Liver (tissue), 9 donors: ENCODE results near the gene LRRC23. TPM values are rescaled to one million over a fixed set of nuclear protein-coding genes. Genes with fewer than 3 reads are reported as not detected.
A peak's percentile ranks its signal among the peaks of the same experiment; 100 is the strongest.

Experiments
- DNase-seq: peaks from one replicate; pipeline ENCODE4 v3.0.0-alpha.2; 2017; ENCODE audit warnings: low spot score
- H3K27ac ChIP-seq, 2 donors: one replicate each; pipeline ENCODE4 v1.7.0; 2013; ENCODE audit warnings: inconsistent platforms in 2 of 2, low read length in 2 of 2, control low read depth in 1 of 2, low read depth in 1 of 2, mild to moderate bottlenecking in 1 of 2
- H3K27me3 ChIP-seq, 4 donors: one replicate each; pipeline versions ENCODE4 v1.6.1 to v1.7.0; 2013; ENCODE audit warnings: low read length in 3 of 4, inconsistent platforms in 1 of 4, mild to moderate bottlenecking in 1 of 4, moderate library complexity in 1 of 4; ENCODE audit not compliant: control insufficient read depth in 4 of 4, insufficient read depth in 4 of 4
- H3K36me3 ChIP-seq, 4 donors: one replicate each; pipeline versions ENCODE4 v1.6.1 to v1.7.0; 2013; ENCODE audit warnings: low read length in 3 of 4, mild to moderate bottlenecking in 3 of 4, low read depth in 1 of 4, moderate library complexity in 1 of 4; ENCODE audit not compliant: control insufficient read depth in 4 of 4, insufficient read depth in 3 of 4
- H3K4me1 ChIP-seq, 4 donors: one replicate each; pipeline versions ENCODE4 v1.6.1 to v1.7.0; 2013; ENCODE audit warnings: low read length in 3 of 4, mild to moderate bottlenecking in 3 of 4, moderate library complexity in 1 of 4; ENCODE audit not compliant: control insufficient read depth in 4 of 4, insufficient read depth in 4 of 4
- H3K4me3 ChIP-seq, 3 donors: one replicate each; pipeline versions ENCODE4 v1.6.1 to v1.7.0; 2013; ENCODE audit warnings: low read length in 3 of 3, control low read depth in 1 of 3, low read depth in 1 of 3, mild to moderate bottlenecking in 1 of 3
- H3K9ac ChIP-seq, 2 donors: one replicate each; pipeline ENCODE4 v1.7.0; 2013; ENCODE audit warnings: low read length in 2 of 2, mild to moderate bottlenecking in 2 of 2, moderate library complexity in 2 of 2, control low read depth in 1 of 2, low read depth in 1 of 2
- H3K9me3 ChIP-seq, 4 donors: one replicate each; pipeline versions ENCODE4 v1.6.1 to v1.7.0; 2013; ENCODE audit warnings: low read length in 3 of 4; ENCODE audit not compliant: control insufficient read depth in 4 of 4
- ATF3 ChIP-seq: IDR thresholded peaks from 2 replicates; pipeline ENCODE4 v1.6.1; 2016; ENCODE audit warnings: antibody characterized with exemption
- CTCF ChIP-seq: fragments of 150-350 bp; IDR thresholded peaks from 2 replicates; pipeline ENCODE4 v1.5.1; 2017; ENCODE audit warnings: improper control_type of control experiment, low read depth, low read length; ENCODE audit not compliant: missing input control
- EGR1 ChIP-seq, 2 donors: IDR thresholded peaks; 2 replicates each; pipeline ENCODE4 v1.6.1; 2016 to 2018; ENCODE audit warnings: antibody characterized with exemption in 2 of 2, low read depth in 2 of 2
- FOXA2 ChIP-seq: IDR thresholded peaks from 2 replicates; pipeline ENCODE4 v1.6.1; 2016; ENCODE audit warnings: antibody characterized with exemption
- GABPA ChIP-seq, 2 donors: IDR thresholded peaks in 1 of 2; conservative IDR thresholded peaks in 1 of 2; 2 replicates each; pipeline ENCODE4 v1.6.1; 2016; ENCODE audit warnings: antibody characterized with exemption in 2 of 2, mild to moderate bottlenecking in 1 of 2, moderate library complexity in 1 of 2
- HNF4G ChIP-seq: IDR thresholded peaks from 2 replicates; pipeline ENCODE4 v1.6.1; 2016; ENCODE audit warnings: antibody characterized with exemption
- JUND ChIP-seq, 2 donors: IDR thresholded peaks; 2 replicates each; pipeline ENCODE4 v1.6.1; 2016; ENCODE audit warnings: antibody characterized with exemption in 2 of 2
- MAX ChIP-seq: IDR thresholded peaks from 2 replicates; pipeline ENCODE4 v1.6.1; 2016; ENCODE audit warnings: antibody characterized with exemption
- NR2F2 ChIP-seq: IDR thresholded peaks from 2 replicates; pipeline ENCODE4 v1.6.1; 2016; ENCODE audit warnings: antibody characterized with exemption
- RAD21 ChIP-seq, 2 donors: IDR thresholded peaks; 2 replicates each; pipeline ENCODE4 v1.6.1; 2016; ENCODE audit warnings: antibody characterized with exemption in 2 of 2, mild to moderate bottlenecking in 2 of 2
- REST ChIP-seq: IDR thresholded peaks from 2 replicates; pipeline ENCODE4 v1.6.1; 2016; ENCODE audit warnings: antibody characterized with exemption, mild to moderate bottlenecking
- RXRA ChIP-seq, 2 donors: IDR thresholded peaks; 2 replicates each; pipeline ENCODE4 v1.6.1; 2017 to 2018; ENCODE audit warnings: antibody characterized with exemption in 2 of 2, mild to moderate bottlenecking in 1 of 2
- SP1 ChIP-seq: IDR thresholded peaks from 2 replicates; pipeline ENCODE4 v1.6.1; 2018; ENCODE audit warnings: antibody characterized with exemption, mild to moderate bottlenecking
- TAF1 ChIP-seq: conservative IDR thresholded peaks from 2 replicates; pipeline ENCODE4 v1.6.1; 2016; ENCODE audit warnings: antibody characterized with exemption, mild to moderate bottlenecking
- YY1 ChIP-seq: IDR thresholded peaks from 2 replicates; pipeline ENCODE4 v1.6.1; 2016; ENCODE audit warnings: antibody characterized with exemption, mild to moderate bottlenecking
- ZBTB33 ChIP-seq: IDR thresholded peaks from 2 replicates; pipeline ENCODE4 v1.6.1; 2016; ENCODE audit warnings: antibody characterized with exemption
- WGBS: extraction: QIAGEN DNeasy Blood & Tissue Kit; methylation state at CpG from one replicate; pipeline ENCODE4 v1.1.7; 2013; 5-methylcytosine and 5-hydroxymethylcytosine counted together
- polyA plus RNA-seq, 2 donors: library from polyadenylated mRNA; stranded (reverse) in 1 of 2; unstranded in 1 of 2; fragments of 200-250 nt in 1 of 2; fragments of >200 nt in 1 of 2; fragmentation: Nextera tagmentation in 1 of 2; extraction: Ambion mirVana in 1 of 2; gene quantifications; one replicate each; pipeline versions ENCODE4 v1.2.1 to v1.2.3, GENCODE V29; 2013 to 2015
- total RNA-seq, 2 donors: library from RNA; depleted of rRNA; stranded (reverse); fragments of >200 nt; gene quantifications; one replicate each; pipeline ENCODE4 v1.2.3, GENCODE V29; 2014
- donor health status: healthy.
- donor health status: healthy.
- donor health status: healthy.
- donor health status: healthy.
- donor health status: healthy.

LRRC23 gene
- total and polyA plus RNA-seq, 4 donors = 0.92 to 3.6 (median 2.1) TPM

GRCh38 chr12:6871052-6871957, 33.3 kb upstream of the LRRC23 start:
- no peak overlapping the region for H3K27ac ChIP-seq
- DNase-seq = peak; percentile 58
- peaks cover 4 to 12% (median 7%) of the 10 kb centered on the region in 4 donors for H3K36me3 ChIP-seq
- TF ChIP-seq ZBTB33 (no peak), TAF1 (no peak), MAX (no peak), SP1 (no peak), JUND (IDR thresholded peaks at IDR 0.05) (no peak), RAD21 (IDR thresholded peaks at IDR 0.05) (no peak), ATF3 (no peak), YY1 (no peak)
- peaks cover 3 to 54% (median 42%) of the 10 kb centered on the region in 4 donors for H3K4me1 ChIP-seq
- H3K9ac ChIP-seq = peak overlapping the region in 1 of 2 donors; percentile 6
- 77% methylated on average over 12 of the region's 12 CpGs for WGBS
- no peaks in the 10 kb centered on the region for H3K27me3 ChIP-seq
- H3K4me3 ChIP-seq = no peak overlapping the region
- no peaks in the 10 kb centered on the region for H3K9me3 ChIP-seq

- WGBS = 2% methylated on average over 40 of the region's 40 CpGs
- Histone ChIP-seq H3K9me3 (no peaks in the 10 kb centered on the region), H3K4me3 (peak overlapping the region; percentile 69 to 76 (median 75)), H3K36me3 (peaks cover 4 to 12% (median 7%) of the 10 kb centered on the region in 4 donors), H3K27ac (peak overlapping the region; percentile 52 to 67), H3K4me1 (peaks cover 0 to 47% (median 34%) of the 10 kb centered on the region in 4 donors), H3K27me3 (no peaks in the 10 kb centered on the region), H3K9ac (peak overlapping the region; percentile 36 to 65)
- DNase-seq = peak; percentile 92
- TF ChIP-seq SP1 = peak; percentile 9
- no peak for TF ChIP-seq MAX
- TF ChIP-seq ATF3 = no peak
- TF ChIP-seq GABPA (IDR thresholded peaks at IDR 0.05 in 1 of 2, conservative IDR thresholded peaks at IDR 0.05 in 1 of 2) = no peak
- TF ChIP-seq REST = no peak
- TF ChIP-seq CTCF = peak; percentile 90
- TF ChIP-seq RAD21 (IDR thresholded peaks at IDR 0.05) = peak; percentile 52 to 74
- TF ChIP-seq NR2F2 = no peak
- TF ChIP-seq RXRA (IDR thresholded peaks at IDR 0.05) = no peak
- no peak for TF ChIP-seq ZBTB33
- TF ChIP-seq HNF4G = no peak
- no peak for TF ChIP-seq EGR1 (IDR thresholded peaks at IDR 0.05; ENCODE audit: low read depth in 2 of 2)
- peak; percentile 19 for TF ChIP-seq YY1
- TF ChIP-seq JUND (IDR thresholded peaks at IDR 0.05) = no peak
- TF ChIP-seq FOXA2 = no peak
- TF ChIP-seq TAF1 = no peak
Measured at GRCh38 chr12:6872073-6873048, 32.3 kb upstream of the LRRC23 start.
